HG02798 (cell line): ENCODE results near the gene IFIT1B.
A peak's percentile ranks its signal among the peaks of the same experiment; 100 is the strongest.
"Not testable (repeated sequence)": the region's sequence is repeated elsewhere in the genome, so short reads cannot be mapped to it uniquely, and the experiment has no call there.

Experiments
- ATAC-seq: cut with Tn5 transposase; IDR thresholded peaks from one replicate; pipeline ENCODE4 v1.9.1; 2021; ENCODE audit warnings: mild to moderate bottlenecking; ENCODE audit not compliant: unreplicated experiment, poor library complexity

Gene IFIT1B

DNA sequence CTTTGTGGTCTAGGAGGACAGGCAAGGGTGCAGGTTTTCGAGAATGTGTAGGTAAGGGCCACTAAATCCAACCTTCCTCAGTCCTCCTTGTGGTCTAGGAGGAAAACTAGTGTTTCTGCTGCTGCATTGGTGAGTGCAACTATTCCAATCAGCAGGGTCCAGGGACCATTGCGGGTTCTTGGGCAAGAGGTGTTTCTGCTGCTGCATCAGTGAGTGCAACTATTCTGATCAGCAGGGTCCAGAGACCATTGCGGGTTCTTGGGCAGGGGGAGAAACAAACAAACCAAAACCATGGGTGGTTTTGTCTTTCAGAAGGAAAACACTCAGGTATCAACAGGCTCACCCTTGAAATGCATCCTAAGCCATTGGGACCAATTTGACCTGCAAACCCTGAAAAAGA lies 29.9 kb downstream of the IFIT1B start:
- not testable (repeated sequence) for ATAC-seq

DNA sequence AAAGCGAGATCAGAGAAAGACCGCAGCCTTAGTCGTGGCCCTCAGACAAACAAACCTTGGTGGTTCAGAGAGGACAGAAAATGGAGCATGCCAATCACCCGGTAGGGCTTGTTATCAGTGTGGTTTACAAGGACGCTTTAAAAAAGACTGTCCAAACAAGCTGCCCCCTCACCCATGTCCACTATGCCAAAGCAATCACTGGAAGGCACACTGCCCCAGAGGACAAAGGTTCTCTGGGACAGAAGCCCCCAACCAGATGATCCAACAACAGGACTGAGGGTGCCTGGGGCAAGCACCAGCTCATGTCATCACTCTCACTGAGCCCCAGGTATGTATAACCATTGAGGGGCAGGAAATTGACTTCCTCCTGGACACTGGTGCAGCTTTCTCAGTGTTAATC lies 31.4 kb downstream of the IFIT1B start:
- ATAC-seq: not testable (repeated sequence)

DNA sequence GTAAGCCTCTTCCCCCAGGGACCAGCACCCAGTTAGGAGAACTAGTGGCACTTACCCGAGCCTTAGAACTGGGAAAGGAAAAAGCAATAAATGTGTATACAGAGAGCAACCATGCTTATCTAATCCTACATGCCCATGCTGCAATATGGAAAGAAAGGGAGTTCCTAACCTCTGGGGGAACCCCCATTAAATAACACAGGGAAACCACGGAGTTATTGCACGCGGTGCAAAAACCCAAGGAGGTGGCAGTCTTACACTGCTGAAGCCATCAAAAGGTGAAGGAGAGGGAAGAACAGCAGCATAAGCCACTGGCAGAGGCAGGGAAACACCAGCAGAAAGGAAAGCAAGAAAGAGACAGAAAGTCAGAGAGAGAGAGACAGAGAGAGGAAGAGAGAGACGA lies 32.7 kb downstream of the IFIT1B start:
- ATAC-seq: not testable (repeated sequence)

DNA sequence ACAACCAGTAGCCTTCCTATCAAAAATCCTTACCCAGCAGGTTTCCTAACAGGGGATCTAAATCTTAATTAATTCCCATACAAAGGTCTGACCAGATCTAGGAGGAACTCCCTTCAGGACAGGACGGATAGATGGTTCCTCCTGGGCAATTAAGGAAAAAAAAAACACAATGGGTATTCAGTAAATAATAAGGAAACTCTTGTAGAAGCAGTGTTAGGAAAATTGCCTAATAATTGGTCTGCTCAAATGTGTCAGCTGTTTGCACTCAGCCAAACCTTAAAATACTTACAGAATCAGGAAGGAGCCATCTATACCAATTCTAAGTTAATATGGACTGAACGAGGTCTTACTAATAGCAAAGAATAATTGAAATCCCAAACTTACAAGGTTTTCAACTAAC lies 33.3 kb downstream of the IFIT1B start:
- not testable (repeated sequence) for ATAC-seq

DNA sequence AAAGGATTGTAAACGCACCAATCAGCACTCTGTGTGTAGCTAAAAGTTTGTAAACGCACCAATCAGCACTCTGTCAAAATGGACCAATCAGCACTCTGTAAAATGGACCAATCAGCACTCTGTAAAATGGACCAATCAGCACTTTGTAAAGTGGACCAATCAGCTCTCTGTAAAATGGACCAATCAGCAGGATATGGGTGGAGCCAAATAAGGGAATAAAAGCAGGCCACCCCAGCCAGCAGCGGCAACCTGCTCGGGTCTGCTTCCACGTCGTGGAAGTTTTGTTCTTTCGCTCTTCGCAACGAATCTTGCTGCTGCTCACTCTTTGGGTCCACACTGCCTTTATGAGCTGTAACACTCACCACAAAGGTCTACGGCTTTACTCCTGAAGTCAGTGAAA lies 34.4 kb downstream of the IFIT1B start:
- ATAC-seq: not testable (repeated sequence)

DNA sequence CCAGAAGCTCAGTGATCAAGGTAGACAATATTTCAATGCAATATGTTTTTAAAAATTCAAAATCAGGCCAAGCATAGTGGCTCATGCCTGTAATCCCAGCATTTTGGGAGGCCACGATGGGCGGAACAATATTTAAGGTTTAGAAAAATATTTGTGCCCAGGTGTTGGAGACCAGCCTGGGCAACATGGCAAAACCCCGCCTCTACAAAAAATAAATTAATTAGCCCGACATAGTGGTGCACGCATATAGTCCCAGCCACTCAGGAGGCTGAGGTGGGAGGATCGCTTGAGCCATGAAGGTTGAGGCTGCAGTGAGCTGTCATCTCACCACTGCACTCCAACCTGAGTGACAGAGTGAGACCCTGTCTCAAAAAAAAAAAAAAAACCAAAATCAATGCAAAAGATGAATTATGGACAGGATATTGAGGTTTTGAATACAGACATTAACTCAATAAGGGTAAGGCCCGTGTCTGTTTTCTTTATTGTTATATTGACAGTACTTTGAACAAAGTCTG lies 35.6 kb downstream of the IFIT1B start:
- no peak for ATAC-seq

DNA sequence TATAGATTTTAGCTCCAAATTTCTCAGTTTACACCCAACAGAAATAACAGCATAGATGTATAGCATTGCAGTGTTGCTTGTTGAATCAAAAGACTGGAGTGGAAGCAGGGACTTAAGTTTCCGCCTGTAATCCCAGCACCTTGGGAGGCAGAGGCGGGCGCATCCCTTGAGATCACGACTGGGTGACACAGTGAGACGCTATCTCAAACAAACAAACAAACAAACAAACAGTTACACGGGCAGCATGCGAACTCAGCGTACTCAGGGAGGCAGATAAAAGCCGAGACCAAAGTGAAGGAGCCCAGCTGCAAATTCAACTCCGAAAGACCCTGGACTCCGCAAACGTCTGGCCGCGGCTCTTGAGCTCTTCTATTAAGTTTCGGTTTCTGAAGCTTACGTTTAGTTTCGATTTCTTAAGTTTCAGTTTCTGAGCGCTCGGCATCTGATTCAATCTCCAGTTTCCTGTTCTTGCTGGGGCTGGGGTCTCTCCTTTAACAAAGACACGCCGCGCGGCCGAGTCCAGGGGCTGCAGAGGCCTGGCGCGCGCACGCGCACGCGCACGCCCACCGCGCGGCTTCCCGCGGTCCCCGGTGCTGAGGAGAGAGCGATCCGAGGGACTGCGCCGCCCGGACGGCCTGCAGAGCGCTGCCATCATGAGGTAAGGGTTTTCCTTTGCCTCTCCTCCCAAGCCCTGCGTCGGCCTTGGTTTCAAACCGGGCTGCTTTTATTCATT lies 36.5 kb downstream of the IFIT1B start, which contains the start of gene IFIT5:
Gene IFIT5 (plus strand): TSS at position 423 of the 733 bp plus-strand sequence. CDS start 231 bp downstream, at position 654.
- peak; percentile 83 for ATAC-seq

- ATAC-seq: peak; percentile 42
These were observed 37.3 kb downstream of the IFIT1B start for GRCh38 chr10:89414879-89415821.

DNA sequence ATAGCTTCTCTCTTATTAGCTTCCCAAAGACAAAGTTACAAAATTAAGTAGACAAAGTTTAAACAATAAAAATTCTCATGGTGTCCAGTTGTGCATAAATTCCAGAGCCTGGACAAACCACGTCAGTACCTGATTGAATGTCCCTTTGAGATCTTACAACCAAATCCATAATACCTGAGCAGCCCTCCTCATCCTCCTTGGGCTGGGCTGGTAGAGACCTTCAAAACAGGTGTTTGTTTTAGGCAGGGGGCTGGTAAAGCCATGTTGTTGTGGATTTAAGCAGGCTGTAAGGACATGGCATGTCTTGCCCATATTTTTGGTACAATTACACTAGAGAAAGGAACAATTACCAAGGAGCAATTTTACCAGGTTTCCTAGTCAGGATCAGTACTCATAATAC lies 38.6 kb downstream of the IFIT1B start:
- ATAC-seq: no peak

GRCh38 chr10:89419548-89419947 lies 41.7 kb downstream of the IFIT1B start:
- no peak for ATAC-seq

- ATAC-seq: no peak
These were observed 43.2 kb downstream of the IFIT1B start for GRCh38 chr10:89421018-89421476.

DNA sequence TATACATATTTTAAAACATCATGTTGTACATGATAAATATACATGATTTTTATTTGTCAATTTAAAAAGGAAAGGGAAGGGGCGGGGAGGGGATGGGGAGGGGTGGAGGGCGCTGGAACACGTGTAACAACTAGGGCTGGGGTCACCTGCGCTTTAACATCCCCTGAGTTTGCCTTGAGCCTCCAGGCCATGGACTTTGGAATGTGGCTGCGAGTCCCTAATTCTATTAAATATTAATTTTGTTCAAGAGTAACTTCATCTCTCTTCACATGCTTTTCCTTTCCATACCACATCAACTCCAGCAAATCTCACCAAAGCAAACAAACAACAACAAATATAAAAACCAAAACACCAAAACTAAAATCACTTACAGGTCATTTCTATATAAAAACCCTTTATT lies 47.1 kb downstream of the IFIT1B start:
- ATAC-seq: no peak

DNA sequence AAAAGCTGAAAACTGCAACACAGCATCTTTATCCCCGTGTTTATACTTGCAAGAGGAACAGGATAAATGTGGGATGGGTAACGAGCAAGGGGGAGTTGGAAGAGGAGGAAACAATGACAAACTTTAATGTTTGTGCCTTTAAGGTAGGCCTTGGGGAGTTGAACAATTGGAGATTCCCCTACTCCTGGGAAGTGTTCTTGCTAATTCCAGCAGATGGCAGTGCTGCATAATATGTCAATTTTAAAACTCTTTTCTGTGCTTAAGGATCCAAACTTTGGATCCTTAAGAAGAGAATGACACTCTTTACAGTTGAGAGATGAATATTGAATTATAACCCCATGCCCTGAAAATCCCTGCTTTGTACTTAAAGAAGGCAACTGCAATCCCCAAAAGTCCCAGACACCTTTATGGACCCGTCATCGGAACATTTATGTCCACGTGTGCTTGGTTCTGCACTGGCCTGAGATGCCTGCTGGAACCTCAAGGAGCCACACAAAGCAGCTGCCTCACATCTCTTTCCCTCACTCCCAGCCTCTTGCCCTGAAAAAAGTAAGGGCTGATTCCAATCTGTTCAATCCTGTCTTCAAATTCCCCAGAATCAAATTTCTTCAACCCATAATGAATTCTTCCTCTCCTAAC lies 48.5 kb downstream of the IFIT1B start:
- ATAC-seq: no peak

GRCh38 chr10:89427629-89428028 lies 49.8 kb downstream of the IFIT1B start:
- ATAC-seq: no peak

GRCh38 chr10:89428877-89429276 lies 51.0 kb downstream of the IFIT1B start:
- ATAC-seq: no peak

- ATAC-seq: no peak
These were observed 54.1 kb downstream of the IFIT1B start for GRCh38 chr10:89431977-89432376.
